OCI-LY1 (cell line): ENCODE measurements around the gene PRR14L.

ENCODE experiments used
- H2AFZ ChIP-seq: fragments of 200-600 bp; sonication (generic), shearing (Covaris generic); 2 replicates; pipeline ENCODE4 v1.6.0; 2014; ENCODE audit warnings: antibody characterized with exemption, mild to moderate bottlenecking, low read length
- H3F3A ChIP-seq: fragments of 200-600 bp; sonication (generic), shearing (Covaris generic); 2 replicates; pipeline ENCODE4 v1.6.0; 2014; ENCODE audit warnings: mild to moderate bottlenecking, antibody characterized with exemption, low read length, moderate library complexity; ENCODE audit not compliant: insufficient read depth
- H3K27ac ChIP-seq: fragments of 200-600 bp; sonication (generic); 2 replicates; pipeline ENCODE4 v1.5.1; 2014; ENCODE audit warnings: low read length, mixed run types, mild to moderate bottlenecking, low read depth; ENCODE audit not compliant: poor library complexity, severe bottlenecking
- H3K27me3 ChIP-seq: fragments of 200-600 bp; sonication (generic); 2 replicates; pipeline ENCODE4 v1.6.0; 2014; ENCODE audit warnings: antibody characterized with exemption, mild to moderate bottlenecking, low read length, moderate library complexity; ENCODE audit not compliant: insufficient read depth
- H3K36me3 ChIP-seq: fragments of 200-600 bp; sonication (generic); 2 replicates; pipeline ENCODE4 v1.6.1; 2014; ENCODE audit warnings: mild to moderate bottlenecking, antibody characterized with exemption, low read length, moderate library complexity, mixed read lengths; ENCODE audit not compliant: insufficient read depth
- H3K4me1 ChIP-seq: fragments of 200-600 bp; sonication (generic); 2 replicates; pipeline ENCODE4 v1.5.1; 2014; ENCODE audit warnings: mild to moderate bottlenecking, low read length, moderate library complexity; ENCODE audit not compliant: insufficient read depth, severe bottlenecking
- H3K4me2 ChIP-seq: fragments of 200-600 bp; sonication (generic), shearing (Covaris generic); 2 replicates; pipeline ENCODE4 v1.6.1; 2014; ENCODE audit warnings: low read length
- H3K4me3 ChIP-seq: fragments of 200-600 bp; sonication (generic); 2 replicates; pipeline ENCODE4 v1.5.1; 2014; ENCODE audit warnings: low read length, low read depth, mild to moderate bottlenecking, mixed read lengths; ENCODE audit not compliant: poor library complexity, severe bottlenecking
- H3K79me2 ChIP-seq: fragments of 200-600 bp; shearing (Covaris generic); 2 replicates; pipeline ENCODE4 v1.6.1; 2016; ENCODE audit warnings: mixed run types, low read length, mixed read lengths; ENCODE audit not compliant: insufficient read depth
- H3K9ac ChIP-seq: fragments of 200-600 bp; sonication (generic), shearing (Covaris generic); 2 replicates; pipeline ENCODE4 v1.6.1; 2014; ENCODE audit warnings: mild to moderate bottlenecking, low read length, mixed read lengths
- H3K9me2 ChIP-seq: fragments of 200-600 bp; sonication (generic), shearing (Covaris generic); 2 replicates; pipeline ENCODE4 v1.6.1; 2014; ENCODE audit warnings: low read depth, mild to moderate bottlenecking, low read length, mixed read lengths
- H3K9me3 ChIP-seq: fragments of 200-600 bp; shearing (Covaris generic); 2 replicates; pipeline ENCODE4 v1.6.1; 2014; ENCODE audit warnings: low read length, mixed read lengths
- H4K20me1 ChIP-seq: fragments of 200-600 bp; sonication (generic), shearing (Covaris generic); 2 replicates; pipeline ENCODE4 v1.6.0; 2016; ENCODE audit warnings: mild to moderate bottlenecking, low read length; ENCODE audit not compliant: insufficient read depth
- EZH2 ChIP-seq: fragments of 200-600 bp; sonication (generic), shearing (Covaris generic); IDR thresholded peaks from 2 replicates; pipeline ENCODE4 v1.8.0; 2017; ENCODE audit warnings: borderline replicate concordance, mixed run types, mild to moderate bottlenecking, antibody characterized with exemption, low read length, moderate library complexity, mixed read lengths
- TF ChIP-seq, protein P1 (sequence below): fragments of 200-600 bp; sonication (generic), shearing (Covaris generic); IDR thresholded peaks from 2 replicates; pipeline ENCODE4 v1.5.1; 2017; ENCODE audit warnings: mild to moderate bottlenecking, antibody characterized with exemption, low read length, moderate library complexity, mixed read lengths

Gene PRR14L

GRCh38 chr22:31652911-31653684 lies 96.8 kb downstream of the PRR14L start:
- Histone ChIP-seq H3F3A (no peaks in the 10 kb centered on the region), H3K4me2 (peak overlapping the region; percentile 45), H3K9ac (peak overlapping the region; percentile 43; the same call in 1 of the 2 replicates)

GRCh38 chr22:31652088-31652487 lies 97.8 kb downstream of the PRR14L start:
- Histone ChIP-seq H3K36me3 (peaks cover 24% of the 10 kb centered on the region; the same call in 1 of the 2 replicates), H3K9me2 (no peaks in the 10 kb centered on the region), H3K9me3 (no peaks in the 10 kb centered on the region), H3K27ac (peak overlapping the region; percentile 66), H2AFZ (no peak overlapping the region), H3K4me1 (peaks cover 40% of the 10 kb centered on the region), H3K27me3 (no peaks in the 10 kb centered on the region), H3K79me2 (peaks cover 46% of the 10 kb centered on the region), H4K20me1 (no peaks in the 10 kb centered on the region), H3K9ac (no peak overlapping the region), H3K4me3 (no peak overlapping the region), H3F3A (no peaks in the 10 kb centered on the region), H3K4me2 (no peak overlapping the region)
- no peak for TF ChIP-seq EZH2
- TF ChIP-seq, protein P1, sequence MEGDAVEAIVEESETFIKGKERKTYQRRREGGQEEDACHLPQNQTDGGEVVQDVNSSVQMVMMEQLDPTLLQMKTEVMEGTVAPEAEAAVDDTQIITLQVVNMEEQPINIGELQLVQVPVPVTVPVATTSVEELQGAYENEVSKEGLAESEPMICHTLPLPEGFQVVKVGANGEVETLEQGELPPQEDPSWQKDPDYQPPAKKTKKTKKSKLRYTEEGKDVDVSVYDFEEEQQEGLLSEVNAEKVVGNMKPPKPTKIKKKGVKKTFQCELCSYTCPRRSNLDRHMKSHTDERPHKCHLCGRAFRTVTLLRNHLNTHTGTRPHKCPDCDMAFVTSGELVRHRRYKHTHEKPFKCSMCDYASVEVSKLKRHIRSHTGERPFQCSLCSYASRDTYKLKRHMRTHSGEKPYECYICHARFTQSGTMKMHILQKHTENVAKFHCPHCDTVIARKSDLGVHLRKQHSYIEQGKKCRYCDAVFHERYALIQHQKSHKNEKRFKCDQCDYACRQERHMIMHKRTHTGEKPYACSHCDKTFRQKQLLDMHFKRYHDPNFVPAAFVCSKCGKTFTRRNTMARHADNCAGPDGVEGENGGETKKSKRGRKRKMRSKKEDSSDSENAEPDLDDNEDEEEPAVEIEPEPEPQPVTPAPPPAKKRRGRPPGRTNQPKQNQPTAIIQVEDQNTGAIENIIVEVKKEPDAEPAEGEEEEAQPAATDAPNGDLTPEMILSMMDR, result no peak

More at GRCh38 chr22:31652911-31653684, 96.8 kb downstream of the PRR14L start:
- no peaks in the 10 kb centered on the region for H3K9me2 ChIP-seq
- no peak overlapping the region for H2AFZ ChIP-seq
- TF ChIP-seq EZH2, result no peak
- TF ChIP-seq, protein P1, result no peak
- H3K27me3 ChIP-seq, result no peaks in the 10 kb centered on the region
- H3K27ac ChIP-seq, result peak overlapping the region; percentile 66
- H3K4me3 ChIP-seq, result peak overlapping the region; percentile 32
- H3K4me1 ChIP-seq, result peaks cover 40% of the 10 kb centered on the region
- H3K36me3 ChIP-seq, result peaks cover 14% of the 10 kb centered on the region; the same call in 1 of the 2 replicates
- H4K20me1 ChIP-seq, result no peaks in the 10 kb centered on the region
- no peaks in the 10 kb centered on the region for H3K9me3 ChIP-seq
- H3K79me2 ChIP-seq, result peaks cover 54% of the 10 kb centered on the region

DNA sequence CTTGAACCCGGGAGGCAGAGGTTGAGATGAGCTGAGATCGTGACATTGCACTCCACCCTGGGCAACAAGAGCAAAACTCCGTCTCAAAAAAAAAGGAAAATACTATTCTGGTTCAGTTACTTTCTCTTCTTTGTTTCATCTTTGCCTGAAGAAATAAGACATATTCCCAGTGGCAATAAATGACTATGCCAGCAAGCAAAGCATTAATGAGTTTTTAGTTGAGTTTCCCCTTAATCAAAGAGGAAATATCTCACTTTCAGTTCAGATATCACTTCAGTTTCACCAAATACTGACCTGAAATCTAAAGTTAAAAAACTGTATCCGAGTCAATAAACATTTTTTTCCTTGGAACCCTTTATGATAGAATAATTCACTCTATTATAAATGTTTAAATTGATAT lies 98.3 kb downstream of the PRR14L start:
- Histone ChIP-seq H3K27ac (peak overlapping the region; percentile 66), H3K4me2 (no peak overlapping the region), H3K79me2 (peaks cover 43% of the 10 kb centered on the region), H3K36me3 (peaks cover 28% of the 10 kb centered on the region; the same call in 1 of the 2 replicates), H2AFZ (no peak overlapping the region), H3K9me3 (no peaks in the 10 kb centered on the region), H3K9me2 (no peaks in the 10 kb centered on the region), H3K4me3 (no peak overlapping the region), H3K4me1 (peaks cover 40% of the 10 kb centered on the region), H4K20me1 (no peaks in the 10 kb centered on the region), H3K9ac (no peak overlapping the region), H3K27me3 (no peaks in the 10 kb centered on the region), H3F3A (no peaks in the 10 kb centered on the region)
- TF ChIP-seq, protein P1, result no peak
- no peak for TF ChIP-seq EZH2
